Type B pancreatic cell (in vitro differentiated cells): ENCODE measurements around the gene MADD. TPM values are rescaled to one million over a fixed set of nuclear protein-coding genes. Genes with fewer than 3 reads are reported as not detected.

Source experiments
- DNase-seq: peaks from one replicate; pipeline ENCODE4 v3.0.0; 2021; ENCODE audit warnings: mixed read lengths; ENCODE audit not compliant: unreplicated experiment; ENCODE audit errors: extremely low spot score
- H3K27ac Mint-ChIP-seq: 2 replicates; pipeline ENCODE4 v1.8.0; 2021; ENCODE audit warnings: mild to moderate bottlenecking, mixed read lengths
- H3K27me3 Mint-ChIP-seq: 2 replicates; pipeline ENCODE4 v1.8.0; 2021; ENCODE audit warnings: mixed read lengths
- H3K36me3 Mint-ChIP-seq: 2 replicates; pipeline ENCODE4 v1.8.0; 2021; ENCODE audit warnings: mixed read lengths
- H3K4me1 Mint-ChIP-seq: one replicate; pipeline ENCODE4 v1.8.0; 2021; ENCODE audit warnings: mixed read lengths; ENCODE audit not compliant: unreplicated experiment
- H3K4me3 Mint-ChIP-seq: 2 replicates; pipeline ENCODE4 v1.8.0; 2021; ENCODE audit warnings: mild to moderate bottlenecking, mixed read lengths
- H3K9me3 Mint-ChIP-seq: 2 replicates; pipeline ENCODE4 v1.8.0; 2021; ENCODE audit warnings: mixed read lengths
- CTCF ChIP-seq: fragments of 200-600 bp; sonication (generic); conservative IDR thresholded peaks from 2 replicates; pipeline ENCODE4 v1.5.0; 2021; ENCODE audit warnings: antibody characterized with exemption, mild to moderate bottlenecking
- total RNA-seq: library from RNA; stranded (reverse); gene quantifications from 2 replicates; pipeline ENCODE4 v1.2.1, GENCODE V29; 2021; ENCODE audit warnings: low replicate concordance

MADD gene
- total RNA-seq, 1 donor from 2014 or later, result 47.7 TPM

GRCh38 chr11:47259232-47259977 is 10.5 kb upstream of the MADD start:
- H3K36me3 Mint-ChIP-seq, result no peaks in the 10 kb centered on the region
- no peaks in the 10 kb centered on the region for H3K9me3 Mint-ChIP-seq
- H3K27me3 Mint-ChIP-seq, result no peaks in the 10 kb centered on the region
- H3K4me3 Mint-ChIP-seq, result peak overlapping the region; percentile 11
- H3K4me1 Mint-ChIP-seq, result peaks cover 24% of the 10 kb centered on the region
- peak overlapping the region; percentile 67 for H3K27ac Mint-ChIP-seq
- no peak for DNase-seq
- TF ChIP-seq CTCF, result peak; percentile 73

GRCh38 chr11:47260366-47260765 is 9.6 kb upstream of the MADD start:
- no peak overlapping the region for H3K4me3 Mint-ChIP-seq
- H3K9me3 Mint-ChIP-seq, result no peaks in the 10 kb centered on the region
- TF ChIP-seq CTCF, result no peak
- no peaks in the 10 kb centered on the region for H3K36me3 Mint-ChIP-seq
- no peaks in the 10 kb centered on the region for H3K27me3 Mint-ChIP-seq
- peaks cover 20% of the 10 kb centered on the region for H3K4me1 Mint-ChIP-seq
- DNase-seq, result no peak
- no peak overlapping the region for H3K27ac Mint-ChIP-seq

- peaks cover 21% of the 10 kb centered on the region for H3K4me1 Mint-ChIP-seq
- no peaks in the 10 kb centered on the region for H3K27me3 Mint-ChIP-seq
- no peaks in the 10 kb centered on the region for H3K36me3 Mint-ChIP-seq
- no peak for TF ChIP-seq CTCF
- no peak overlapping the region for H3K27ac Mint-ChIP-seq
- no peaks in the 10 kb centered on the region for H3K9me3 Mint-ChIP-seq
- DNase-seq, result no peak
- H3K4me3 Mint-ChIP-seq, result no peak overlapping the region
Measured at GRCh38 chr11:47261291-47261800, 8.6 kb upstream of the MADD start.

GRCh38 chr11:47264119-47264518 is 5.8 kb upstream of the MADD start:
- H3K27ac Mint-ChIP-seq, result no peak overlapping the region
- H3K36me3 Mint-ChIP-seq, result no peaks in the 10 kb centered on the region
- H3K9me3 Mint-ChIP-seq, result no peaks in the 10 kb centered on the region
- no peak for DNase-seq
- no peaks in the 10 kb centered on the region for H3K27me3 Mint-ChIP-seq
- no peak overlapping the region for H3K4me3 Mint-ChIP-seq
- peaks cover 23% of the 10 kb centered on the region for H3K4me1 Mint-ChIP-seq
- no peak for TF ChIP-seq CTCF

GRCh38 chr11:47264521-47264920 is 5.4 kb upstream of the MADD start:
- Mint-ChIP-seq H3K36me3 (no peaks in the 10 kb centered on the region), H3K27ac (no peak overlapping the region), H3K9me3 (no peaks in the 10 kb centered on the region), H3K27me3 (no peaks in the 10 kb centered on the region), H3K4me3 (no peak overlapping the region), H3K4me1 (peaks cover 21% of the 10 kb centered on the region)
- no peak for DNase-seq
- TF ChIP-seq CTCF, result no peak
